HEK293 (cell line): ENCODE results near the gene SBF2.

Experiments
- CTCF ChIA-PET: fragments of 350-600 bp; formaldehyde crosslinking; extraction: SDS; loops from one replicate; lab custom pipeline; 2021; ENCODE audit warnings: antibody characterized with exemption; lab: Yijun Ruan, JAX
- POLR2A ChIA-PET: fragments of 300-600 bp; formaldehyde crosslinking; extraction: SDS; loops from one replicate; lab custom pipeline; 2020; ENCODE audit warnings: antibody characterized with exemption, inconsistent platforms; lab: Yijun Ruan, JAX
- H3K27ac ChIP-seq: fragments of 200-500 bp; sonication (Bioruptor generic); 2 replicates; pipeline ENCODE4 v1.5.1; 2014; ENCODE audit warnings: low read depth, low read length, control low read depth, inconsistent platforms; ENCODE audit errors: extremely low read depth
- H3K36me3 ChIP-seq, 2 experiments: fragments of 200-500 bp in 1 of 2; sonication (Bioruptor generic) in 1 of 2; 1 replicate in 1 of 2; 2 replicates in 1 of 2; pipeline ENCODE4 v1.5.1; 2014 to 2017; ENCODE audit warnings: inconsistent platforms in 2 of 2, low read length in 2 of 2; ENCODE audit not compliant: control insufficient read depth in 2 of 2, insufficient read depth in 1 of 2
- H3K4me1 ChIP-seq: fragments of 200-500 bp; sonication (Bioruptor generic); 2 replicates; pipeline ENCODE4 v1.5.1; 2014; ENCODE audit warnings: mild to moderate bottlenecking, low read length, inconsistent platforms; ENCODE audit not compliant: control insufficient read depth, insufficient read depth
- H3K4me3 ChIP-seq: 2 replicates; pipeline ENCODE4 v1.5.1; 2011; ENCODE audit warnings: low read depth, mild to moderate bottlenecking, control low read depth, low read length, moderate library complexity
- H3K9me3 ChIP-seq: fragments of 200-500 bp; sonication (Bioruptor generic); 2 replicates; pipeline ENCODE4 v1.5.1; 2014; ENCODE audit warnings: low read depth, low read length, inconsistent platforms; ENCODE audit not compliant: control insufficient read depth, insufficient read depth
- AEBP2 ChIP-seq: fragments of 450-650 bp; formaldehyde crosslinking; IDR thresholded peaks from 2 replicates; pipeline ENCODE4 v1.5.1; 2016; ENCODE audit warnings: missing biosample characterization, missing genetic modification characterization, borderline replicate concordance
- FEZF1 ChIP-seq: fragments of 450-650 bp; formaldehyde crosslinking; IDR thresholded peaks from 2 replicates; pipeline ENCODE4 v1.5.1; 2016; ENCODE audit warnings: missing biosample characterization, missing genetic modification characterization
- HOXA7 ChIP-seq: sonication (generic); formaldehyde crosslinking; IDR thresholded peaks from 2 replicates; pipeline ENCODE4 v1.8.1; 2022; ENCODE audit warnings: missing genetic modification reagents, borderline replicate concordance
- INSM2 ChIP-seq: fragments of 450-650 bp; formaldehyde crosslinking; IDR thresholded peaks from 2 replicates; pipeline ENCODE4 v1.5.1; 2016; ENCODE audit warnings: missing biosample characterization, missing genetic modification characterization
- KLF16 ChIP-seq: fragments of 450-650 bp; formaldehyde crosslinking; IDR thresholded peaks from 2 replicates; pipeline ENCODE4 v1.5.1; 2017; ENCODE audit warnings: missing biosample characterization, missing genetic modification characterization
- PRDM10 ChIP-seq: fragments of 450-650 bp; formaldehyde crosslinking; IDR thresholded peaks from 2 replicates; pipeline ENCODE4 v1.5.1; 2016; ENCODE audit warnings: missing biosample characterization, missing genetic modification characterization
- RBAK ChIP-seq: fragments of 450-650 bp; formaldehyde crosslinking; IDR thresholded peaks from 2 replicates; pipeline ENCODE4 v1.5.1; 2016; ENCODE audit warnings: missing biosample characterization, missing genetic modification characterization
- ZBTB20 ChIP-seq: fragments of 450-650 bp; formaldehyde crosslinking; IDR thresholded peaks from 2 replicates; pipeline ENCODE4 v1.5.1; 2016; ENCODE audit warnings: missing biosample characterization, missing genetic modification characterization
- ZBTB48 ChIP-seq: fragments of 450-650 bp; formaldehyde crosslinking; IDR thresholded peaks from 2 replicates; pipeline ENCODE4 v1.5.1; 2016; ENCODE audit warnings: missing biosample characterization, missing genetic modification characterization
- ZFP3 ChIP-seq: fragments of 450-650 bp; formaldehyde crosslinking; IDR thresholded peaks from 2 replicates; pipeline ENCODE4 v1.5.1; 2016; ENCODE audit warnings: low read depth, missing biosample characterization, missing genetic modification characterization
- ZFP69B ChIP-seq: fragments of 450-650 bp; formaldehyde crosslinking; IDR thresholded peaks from 2 replicates; pipeline ENCODE4 v1.5.1; 2016; ENCODE audit warnings: missing biosample characterization, missing genetic modification characterization
- ZNF112 ChIP-seq: fragments of 450-650 bp; formaldehyde crosslinking; IDR thresholded peaks from 2 replicates; pipeline ENCODE4 v1.5.0; 2017; ENCODE audit warnings: missing biosample characterization, missing genetic modification characterization
- ZNF140 ChIP-seq: fragments of 450-650 bp; formaldehyde crosslinking; IDR thresholded peaks from 2 replicates; pipeline ENCODE4 v1.5.1; 2016; ENCODE audit warnings: missing biosample characterization, missing genetic modification characterization
- ZNF148 ChIP-seq: fragments of 450-650 bp; formaldehyde crosslinking; IDR thresholded peaks from 2 replicates; pipeline ENCODE4 v1.5.0; 2017; ENCODE audit warnings: missing biosample characterization, missing genetic modification characterization, borderline replicate concordance
- ZNF18 ChIP-seq: fragments of 450-650 bp; formaldehyde crosslinking; IDR thresholded peaks from 2 replicates; pipeline ENCODE4 v1.5.1; 2016; ENCODE audit warnings: missing biosample characterization, missing genetic modification characterization
- ZNF311 ChIP-seq: fragments of 450-650 bp; formaldehyde crosslinking; IDR thresholded peaks from 2 replicates; pipeline ENCODE4 v1.5.1; 2017; ENCODE audit warnings: missing biosample characterization, missing genetic modification characterization, borderline replicate concordance
- ZNF324 ChIP-seq: fragments of 450-650 bp; formaldehyde crosslinking; IDR thresholded peaks from 2 replicates; pipeline ENCODE4 v1.5.1; 2016; ENCODE audit warnings: missing biosample characterization, missing genetic modification characterization
- ZNF398 ChIP-seq: fragments of 450-650 bp; formaldehyde crosslinking; IDR thresholded peaks from 2 replicates; pipeline ENCODE4 v1.5.1; 2017; ENCODE audit warnings: missing biosample characterization, missing genetic modification characterization
- ZNF530 ChIP-seq: fragments of 450-650 bp; formaldehyde crosslinking; IDR thresholded peaks from 2 replicates; pipeline ENCODE4 v1.5.1; 2016; ENCODE audit warnings: low read depth, missing biosample characterization, missing genetic modification characterization
- ZNF621 ChIP-seq: fragments of 450-650 bp; formaldehyde crosslinking; IDR thresholded peaks from 2 replicates; pipeline ENCODE4 v1.5.1; 2017; ENCODE audit warnings: missing biosample characterization, missing genetic modification characterization

SBF2 gene

DNA sequence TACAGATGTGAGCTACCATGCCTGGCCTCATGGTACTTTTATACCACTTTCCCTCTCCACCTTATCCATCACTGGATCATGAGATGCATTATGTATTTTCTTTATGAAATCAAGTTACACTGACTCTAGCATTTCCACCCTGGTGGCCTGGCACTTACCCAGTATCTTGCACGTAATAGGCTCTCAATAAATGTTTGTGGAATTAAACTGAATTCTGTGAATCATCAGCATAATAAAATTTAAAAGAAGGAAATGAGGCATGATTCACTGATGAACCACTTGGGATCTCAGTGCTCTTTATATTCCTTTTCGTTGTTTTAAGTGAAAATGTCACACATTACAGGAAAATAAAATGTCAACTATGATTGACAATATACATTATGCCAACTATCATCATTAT, 35.9 kb upstream of the SBF2 start:
- Histone ChIP-seq H3K36me3 (no peaks in the 10 kb centered on the region), H3K9me3 (no peaks in the 10 kb centered on the region), H3K27ac (no peak overlapping the region), H3K4me3 (no peak overlapping the region), H3K4me1 (no peaks in the 10 kb centered on the region)
- POLR2A ChIA-PET, result no interaction called here
- TF ChIP-seq ZBTB20 (no peak), AEBP2 (tag by site-specific recombination) (no peak), ZBTB48 (tag by site-specific recombination) (no peak), HOXA7 (CRISPR knock-in tag) (no peak), ZNF398 (no peak), ZNF324 (tag by site-specific recombination) (no peak), ZNF140 (tag by site-specific recombination) (no peak), ZNF311 (tag by site-specific recombination) (no peak), ZNF18 (tag by site-specific recombination) (no peak), ZFP3 (tag by site-specific recombination) (no peak), INSM2 (tag by site-specific recombination) (no peak), ZNF112 (tag by site-specific recombination) (no peak)
- CTCF ChIA-PET, result interaction anchor here (0.6 to 7.3 kb wide), 3 partner anchors 21 to 123 kb away, joined by 3 to 62 read pairs (median 44); no protein-coding TSS in a partner anchor

DNA sequence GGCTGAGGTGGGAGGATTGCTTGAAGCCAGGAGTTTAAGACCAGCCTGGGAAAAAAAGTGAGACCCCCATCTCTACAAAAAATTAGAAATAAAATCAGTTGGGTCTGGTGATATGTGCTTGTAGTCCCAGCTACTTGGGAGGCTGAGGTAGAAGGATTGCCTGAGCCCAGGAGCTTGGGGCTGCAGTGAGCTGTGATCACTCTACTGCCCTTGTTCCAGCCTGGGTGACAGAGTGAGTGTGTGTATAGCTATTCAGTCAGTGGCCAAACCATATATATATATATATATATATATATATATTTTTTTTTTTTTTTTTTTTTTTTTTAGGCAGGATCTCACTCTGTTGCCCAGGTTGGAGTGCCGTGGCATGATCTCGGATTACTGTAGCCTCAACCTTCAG, 35.3 kb upstream of the SBF2 start:
- Histone ChIP-seq H3K4me1 (no peaks in the 10 kb centered on the region), H3K9me3 (no peaks in the 10 kb centered on the region), H3K27ac (no peak overlapping the region), H3K4me3 (no peak overlapping the region), H3K36me3 (no peaks in the 10 kb centered on the region)
- CTCF ChIA-PET, result interaction anchor here (0.6 to 7.3 kb wide), 5 partner anchors 20 to 571 kb away, joined by 3 to 62 read pairs (median 7); no protein-coding TSS in a partner anchor
- no peak for TF ChIP-seq ZFP69B (tag by site-specific recombination)
- TF ChIP-seq PRDM10, result no peak
- TF ChIP-seq ZNF530 (tag by site-specific recombination), result no peak
- no peak for TF ChIP-seq FEZF1 (tag by site-specific recombination)
- no peak for TF ChIP-seq RBAK (tag by site-specific recombination)
- no peak for TF ChIP-seq ZNF621
- TF ChIP-seq ZNF148, result no peak
- no peak for TF ChIP-seq KLF16 (tag by site-specific recombination)
- no peak for TF ChIP-seq HOXA7 (CRISPR knock-in tag)
- no peak for TF ChIP-seq ZNF324 (tag by site-specific recombination)
- POLR2A ChIA-PET, result interaction anchor here (1.7 kb wide), 1 partner anchor 24 kb away, joined by 8 read pairs; the partner anchor contains the start of gene ADM
